Measurements from ENCODE around the gene TRPM3.

- TF ChIP-seq CTCF (conservative IDR thresholded peaks at IDR 0.05 in 1 of 2, IDR thresholded peaks at IDR 0.05 in 1 of 2; ENCODE audit: extremely low read depth in 1 of 2, insufficient read depth in 1 of 2, low read depth in 1 of 2, low read length in 2 of 2) (no peak), EZH2 (IDR thresholded peaks at IDR 0.05; ENCODE audit: borderline replicate concordance, low read length) (no peak)
Observed at GRCh38 chr9:70587201-70587600, 534.2 kb downstream of the TRPM3 start.
